ENCODE measurements around the gene CEP97. TPM values are rescaled to one million over a fixed set of nuclear protein-coding genes. Genes with fewer than 3 reads are reported as not detected.

CEP97 gene
- total RNA-seq, 1 donor from 2014 or later = 25.1 TPM

DNA sequence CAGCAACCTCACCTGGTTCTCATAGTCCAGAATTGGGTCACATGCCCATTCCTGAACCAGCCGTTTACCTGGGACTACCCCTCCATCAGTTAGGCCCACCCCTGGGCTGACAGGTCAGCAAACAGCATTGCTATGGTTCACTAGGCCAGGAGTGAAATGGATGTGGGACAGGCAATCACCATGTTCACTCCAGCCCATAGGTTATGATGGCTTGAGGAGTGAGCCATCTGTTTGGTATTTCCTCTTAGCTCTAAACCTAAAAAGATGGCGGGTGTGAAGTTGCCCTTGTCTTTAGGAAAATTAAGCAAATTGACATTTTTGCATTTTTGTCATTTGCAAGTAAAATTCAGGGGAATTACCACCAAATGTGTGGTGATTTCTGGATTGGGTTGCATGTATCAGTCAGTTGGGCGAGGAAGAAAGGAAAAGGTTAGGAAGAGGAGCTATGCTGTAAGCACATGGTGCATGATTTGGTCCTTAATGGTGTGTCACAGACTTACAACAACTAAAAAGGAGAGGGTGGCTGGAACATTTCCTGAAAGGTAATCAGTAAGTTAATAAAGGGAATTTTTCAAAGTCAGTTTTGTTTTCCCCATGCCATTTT is 71.8 kb downstream of the CEP97 start:
- H3K4me1 Mint-ChIP-seq (ENCODE audit: low read depth, unreplicated experiment) = no peaks in the 10 kb centered on the region
- H3K9me3 Mint-ChIP-seq (ENCODE audit: unreplicated experiment) = no peaks in the 10 kb centered on the region
- no peaks in the 10 kb centered on the region for H3K27me3 Mint-ChIP-seq (ENCODE audit: unreplicated experiment)
- H3K36me3 Mint-ChIP-seq (ENCODE audit: unreplicated experiment) = peaks cover 22% of the 10 kb centered on the region
- no peak overlapping the region for H3K27ac Mint-ChIP-seq (ENCODE audit: unreplicated experiment)
- TF ChIP-seq, protein P1, sequence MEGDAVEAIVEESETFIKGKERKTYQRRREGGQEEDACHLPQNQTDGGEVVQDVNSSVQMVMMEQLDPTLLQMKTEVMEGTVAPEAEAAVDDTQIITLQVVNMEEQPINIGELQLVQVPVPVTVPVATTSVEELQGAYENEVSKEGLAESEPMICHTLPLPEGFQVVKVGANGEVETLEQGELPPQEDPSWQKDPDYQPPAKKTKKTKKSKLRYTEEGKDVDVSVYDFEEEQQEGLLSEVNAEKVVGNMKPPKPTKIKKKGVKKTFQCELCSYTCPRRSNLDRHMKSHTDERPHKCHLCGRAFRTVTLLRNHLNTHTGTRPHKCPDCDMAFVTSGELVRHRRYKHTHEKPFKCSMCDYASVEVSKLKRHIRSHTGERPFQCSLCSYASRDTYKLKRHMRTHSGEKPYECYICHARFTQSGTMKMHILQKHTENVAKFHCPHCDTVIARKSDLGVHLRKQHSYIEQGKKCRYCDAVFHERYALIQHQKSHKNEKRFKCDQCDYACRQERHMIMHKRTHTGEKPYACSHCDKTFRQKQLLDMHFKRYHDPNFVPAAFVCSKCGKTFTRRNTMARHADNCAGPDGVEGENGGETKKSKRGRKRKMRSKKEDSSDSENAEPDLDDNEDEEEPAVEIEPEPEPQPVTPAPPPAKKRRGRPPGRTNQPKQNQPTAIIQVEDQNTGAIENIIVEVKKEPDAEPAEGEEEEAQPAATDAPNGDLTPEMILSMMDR (IDR thresholded peaks at IDR 0.05; ENCODE audit: partially characterized antibody, unreplicated experiment) = no peak
- DNase-seq = no peak
- H3K4me3 Mint-ChIP-seq (ENCODE audit: unreplicated experiment) = no peak overlapping the region

DNA sequence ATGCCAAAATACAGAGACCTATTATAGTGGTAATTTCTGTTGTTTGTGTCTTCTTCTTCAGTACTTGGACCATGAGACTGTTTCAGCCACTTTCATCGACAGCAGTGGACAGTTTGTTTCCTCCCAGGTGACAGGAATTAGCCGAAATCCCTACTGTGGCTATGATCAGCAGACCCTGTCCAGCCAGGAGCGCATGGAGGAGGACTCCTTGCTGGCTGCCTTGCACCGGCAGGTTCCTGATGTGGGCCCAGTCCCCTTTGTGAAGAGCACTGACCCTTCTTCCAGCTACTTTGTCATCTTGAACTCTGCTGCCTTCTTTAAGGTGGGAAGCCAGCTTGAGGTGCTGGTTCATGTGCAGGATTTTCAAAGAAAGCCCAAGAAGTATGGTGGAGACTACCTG is 76.8 kb downstream of the CEP97 start:
- H3K27ac Mint-ChIP-seq (ENCODE audit: unreplicated experiment) = no peak overlapping the region
- H3K36me3 Mint-ChIP-seq (ENCODE audit: unreplicated experiment) = no peaks in the 10 kb centered on the region
- TF ChIP-seq, protein P1 (IDR thresholded peaks at IDR 0.05; ENCODE audit: partially characterized antibody, unreplicated experiment) = no peak
- H3K27me3 Mint-ChIP-seq (ENCODE audit: unreplicated experiment) = no peaks in the 10 kb centered on the region
- no peaks in the 10 kb centered on the region for H3K4me1 Mint-ChIP-seq (ENCODE audit: low read depth, unreplicated experiment)
- H3K4me3 Mint-ChIP-seq (ENCODE audit: unreplicated experiment) = no peak overlapping the region
- no peaks in the 10 kb centered on the region for H3K9me3 Mint-ChIP-seq (ENCODE audit: unreplicated experiment)
- DNase-seq = no peak

- Mint-ChIP-seq H3K27me3 (ENCODE audit: unreplicated experiment) (no peaks in the 10 kb centered on the region), H3K9me3 (ENCODE audit: unreplicated experiment) (no peaks in the 10 kb centered on the region), H3K4me1 (ENCODE audit: low read depth, unreplicated experiment) (no peaks in the 10 kb centered on the region), H3K36me3 (ENCODE audit: unreplicated experiment) (no peaks in the 10 kb centered on the region), H3K27ac (ENCODE audit: unreplicated experiment) (no peak overlapping the region), H3K4me3 (ENCODE audit: unreplicated experiment) (no peak overlapping the region)
- no peak for DNase-seq
- TF ChIP-seq, protein P1 (IDR thresholded peaks at IDR 0.05; ENCODE audit: partially characterized antibody, unreplicated experiment) = no peak
These were observed 77.8 kb downstream of the CEP97 start for GRCh38 chr3:101802179-101802578.

GRCh38 chr3:101803173-101803782 is 78.9 kb downstream of the CEP97 start:
- no peak for DNase-seq
- H3K36me3 Mint-ChIP-seq (ENCODE audit: unreplicated experiment) = no peaks in the 10 kb centered on the region
- no peaks in the 10 kb centered on the region for H3K4me1 Mint-ChIP-seq (ENCODE audit: low read depth, unreplicated experiment)
- no peaks in the 10 kb centered on the region for H3K9me3 Mint-ChIP-seq (ENCODE audit: unreplicated experiment)
- TF ChIP-seq, protein P1 (IDR thresholded peaks at IDR 0.05; ENCODE audit: partially characterized antibody, unreplicated experiment) = peak; percentile 88
- no peaks in the 10 kb centered on the region for H3K27me3 Mint-ChIP-seq (ENCODE audit: unreplicated experiment)
- H3K27ac Mint-ChIP-seq (ENCODE audit: unreplicated experiment) = no peak overlapping the region
- no peak overlapping the region for H3K4me3 Mint-ChIP-seq (ENCODE audit: unreplicated experiment)

DNA sequence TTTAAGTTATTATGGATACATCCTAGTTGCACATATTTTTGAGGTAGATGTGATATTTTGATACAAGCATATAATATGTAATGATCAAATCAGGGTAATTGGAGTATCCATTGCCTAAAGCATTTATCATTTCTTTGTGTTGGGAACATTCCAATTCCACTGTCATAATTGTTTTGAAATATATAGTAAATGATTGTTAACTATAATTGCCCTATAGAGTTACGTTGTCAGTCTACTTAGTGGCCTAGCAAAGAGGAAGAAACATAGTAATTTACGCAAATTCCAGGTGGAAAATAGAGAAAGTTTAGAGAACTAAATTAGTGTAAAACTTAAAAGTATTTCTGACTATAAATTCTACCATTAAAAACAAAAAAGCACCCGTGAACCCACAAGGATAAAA is 79.5 kb downstream of the CEP97 start:
- H3K36me3 Mint-ChIP-seq (ENCODE audit: unreplicated experiment) = no peaks in the 10 kb centered on the region
- H3K9me3 Mint-ChIP-seq (ENCODE audit: unreplicated experiment) = no peaks in the 10 kb centered on the region
- no peaks in the 10 kb centered on the region for H3K4me1 Mint-ChIP-seq (ENCODE audit: low read depth, unreplicated experiment)

More for the DNA sequence above, 79.5 kb downstream of the CEP97 start:
- TF ChIP-seq, protein P1 (IDR thresholded peaks at IDR 0.05; ENCODE audit: partially characterized antibody, unreplicated experiment) = no peak
- Mint-ChIP-seq H3K27ac (ENCODE audit: unreplicated experiment) (no peak overlapping the region), H3K4me3 (ENCODE audit: unreplicated experiment) (no peak overlapping the region), H3K27me3 (ENCODE audit: unreplicated experiment) (no peaks in the 10 kb centered on the region)
- no peak for DNase-seq
